Body of pancreas (tissue), 4 donors: ENCODE measurements around the gene ALDH1L2. TPM values are rescaled to one million over a fixed set of nuclear protein-coding genes. Genes with fewer than 3 reads are reported as not detected.

ENCODE experiments used
- ATAC-seq: fragments of 150-250 bp; one replicate; pipeline ENCODE4 v1.9.1; 2016
- DNase-seq, 4 donors: peaks; one replicate each; pipeline ENCODE4 v3.0.0-alpha.2; 2019
- H3K27ac ChIP-seq, 4 donors: fragments of 200-600 bp; sonication (generic); 1 replicate in 3 of 4; 2 replicates in 1 of 4; pipeline versions ENCODE4 v1.5.1 to v1.6.1; 2016 to 2019; ENCODE audit warnings: mild to moderate bottlenecking in 1 of 4, mixed read lengths in 1 of 4, moderate library complexity in 1 of 4
- H3K27me3 ChIP-seq, 2 donors: fragments of 200-600 bp; sonication (generic); one replicate each; pipeline ENCODE4 v1.6.0; 2016; ENCODE audit warnings: mild to moderate bottlenecking in 1 of 2
- H3K36me3 ChIP-seq, 2 donors: fragments of 200-600 bp; sonication (generic); replicated peaks in 1 of 2; 2 replicates each; pipeline ENCODE4 v1.5.1; 2016; ENCODE audit warnings: low read depth in 2 of 2; ENCODE audit not compliant: insufficient read depth in 1 of 2
- H3K4me1 ChIP-seq: fragments of 200-600 bp; sonication (generic); one replicate; pipeline ENCODE4 v1.6.0; 2016
- H3K4me3 ChIP-seq, 2 donors: fragments of 200-600 bp; sonication (generic); 1 replicate in 1 of 2; 2 replicates in 1 of 2; pipeline ENCODE4 v1.5.1; 2016 to 2019
- H3K9me3 ChIP-seq, 3 donors: fragments of 200-600 bp; sonication (generic); 1 replicate in 2 of 3; 2 replicates in 1 of 3; pipeline ENCODE4 v1.5.1; 2016
- POLR2A ChIP-seq, 3 donors: fragments of 450-650 bp; IDR thresholded peaks; one replicate each; pipeline ENCODE4 v1.6.1; 2016; ENCODE audit warnings: antibody characterized with exemption in 3 of 3, mild to moderate bottlenecking in 2 of 3
- WGBS, 2 donors: methylation state at CpG; one replicate each; pipeline ENCODE4 v1.1.5; 2017; 5-methylcytosine and 5-hydroxymethylcytosine counted together
- intact Hi-C: fragments of 100-400 bp; cut with DNase I; formaldehyde crosslinking; loops from one replicate; pipeline ENCODE4 v1.15.1; 2023
- total RNA-seq, 2 donors: library from RNA; depleted of rRNA; stranded (reverse); fragments of >200 nt; gene quantifications; one replicate each; pipeline ENCODE4 v1.1.0, GENCODE V29; 2016
- TF ChIP-seq, protein P1 (sequence below), 7 experiments: fragments of 450-650 bp in 4 of 7; fragments of 200-600 bp in 3 of 7; sonication (generic) in 3 of 7; IDR thresholded peaks; one replicate each; pipeline ENCODE4 v1.5.1; 2016 to 2019; ENCODE audit warnings: antibody characterized with exemption in 7 of 7

The ALDH1L2 gene
- total RNA-seq, 2 donors from 2014 or later, result 31.1 to 71.2 TPM

DNA sequence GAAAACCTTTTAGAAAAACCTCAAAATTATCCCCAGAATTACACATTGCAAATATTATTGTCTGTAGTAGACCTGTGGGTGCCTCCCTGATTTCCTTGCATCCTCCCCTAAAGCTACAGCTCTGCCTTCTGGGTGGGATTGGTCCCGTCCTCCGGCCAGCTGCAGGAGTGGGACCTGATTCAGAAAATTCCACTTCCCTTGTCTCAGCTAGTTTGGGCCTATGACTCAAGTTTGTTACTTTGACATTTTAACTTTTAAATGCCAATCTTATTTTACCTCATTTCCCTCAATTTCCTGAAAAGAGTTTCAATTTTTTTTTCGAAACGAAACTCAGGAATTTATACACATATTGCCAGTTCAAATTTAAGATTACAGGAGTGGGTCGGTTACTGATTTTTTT, 113.0 kb downstream of the ALDH1L2 start:
- ATAC-seq, result no peak
- TF ChIP-seq, protein P1, sequence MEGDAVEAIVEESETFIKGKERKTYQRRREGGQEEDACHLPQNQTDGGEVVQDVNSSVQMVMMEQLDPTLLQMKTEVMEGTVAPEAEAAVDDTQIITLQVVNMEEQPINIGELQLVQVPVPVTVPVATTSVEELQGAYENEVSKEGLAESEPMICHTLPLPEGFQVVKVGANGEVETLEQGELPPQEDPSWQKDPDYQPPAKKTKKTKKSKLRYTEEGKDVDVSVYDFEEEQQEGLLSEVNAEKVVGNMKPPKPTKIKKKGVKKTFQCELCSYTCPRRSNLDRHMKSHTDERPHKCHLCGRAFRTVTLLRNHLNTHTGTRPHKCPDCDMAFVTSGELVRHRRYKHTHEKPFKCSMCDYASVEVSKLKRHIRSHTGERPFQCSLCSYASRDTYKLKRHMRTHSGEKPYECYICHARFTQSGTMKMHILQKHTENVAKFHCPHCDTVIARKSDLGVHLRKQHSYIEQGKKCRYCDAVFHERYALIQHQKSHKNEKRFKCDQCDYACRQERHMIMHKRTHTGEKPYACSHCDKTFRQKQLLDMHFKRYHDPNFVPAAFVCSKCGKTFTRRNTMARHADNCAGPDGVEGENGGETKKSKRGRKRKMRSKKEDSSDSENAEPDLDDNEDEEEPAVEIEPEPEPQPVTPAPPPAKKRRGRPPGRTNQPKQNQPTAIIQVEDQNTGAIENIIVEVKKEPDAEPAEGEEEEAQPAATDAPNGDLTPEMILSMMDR (IDR thresholded peaks at IDR 0.05), result no peak
- no peak for TF ChIP-seq POLR2A (IDR thresholded peaks at IDR 0.05)
- no peak for DNase-seq
- intact Hi-C loops, result no loop called here
- H3K4me1 ChIP-seq, result no peaks in the 10 kb centered on the region
- 75 to 90% methylated on average over 5 of the region's 5 CpGs for WGBS, 2 donors
- H3K36me3 ChIP-seq, result no peaks in the 10 kb centered on the region
- no peak overlapping the region for H3K4me3 ChIP-seq
- no peak overlapping the region for H3K27ac ChIP-seq
- H3K9me3 ChIP-seq, result no peaks in the 10 kb centered on the region
- no peaks in the 10 kb centered on the region for H3K27me3 ChIP-seq

Other genes starting within 250 kb of the ALDH1L2 start
- gene SLC41A2, start 126.2 kb downstream of the ALDH1L2 start, total RNA-seq, result 10 to 100 TPM; 29.0 to 58.6 TPM
- 1 to 10 TPM; 5.9 to 6.5 TPM for gene NOPCHAP1, start 98.1 kb downstream of the ALDH1L2 start, total RNA-seq
- gene WASHC4, start 23.3 kb upstream of the ALDH1L2 start, total RNA-seq, result 10 to 100 TPM; 41.2 to 63.6 TPM
- gene APPL2, start 151.7 kb upstream of the ALDH1L2 start, total RNA-seq, result 10 to 100 TPM; 32.4 to 32.6 TPM
- 10 to 100 TPM; 39.2 to 57.6 TPM for gene C12orf75, start 246.2 kb upstream of the ALDH1L2 start, total RNA-seq